ENCODE data around the gene SEC24B. TPM values are rescaled to one million over a fixed set of nuclear protein-coding genes. Genes with fewer than 3 reads are reported as not detected.
A peak's percentile ranks its signal among the peaks of the same experiment; 100 is the strongest.
"Not testable (repeated sequence)": the region's sequence is repeated elsewhere in the genome, so short reads cannot be mapped to it uniquely, and the experiment has no call there.

Gene SEC24B
- total RNA-seq, 1 donor from 2014 or later = 32.3 TPM

GRCh38 chr4:109436504-109436903 is 2.9 kb downstream of the SEC24B start:
- no peaks in the 10 kb centered on the region for H3K27me3 Mint-ChIP-seq (ENCODE audit: low read depth)
- no peaks in the 10 kb centered on the region for H3K9me3 Mint-ChIP-seq
- DNase-seq (ENCODE audit: low spot score) = no peak
- intact Hi-C loops (cut with micrococcal nuclease) = no loop called here
- peak overlapping the region; percentile 46 for H3K27ac Mint-ChIP-seq
- no peak overlapping the region for H3K4me3 Mint-ChIP-seq (ENCODE audit: low read depth)
- peaks cover 54% of the 10 kb centered on the region for H3K4me1 Mint-ChIP-seq (ENCODE audit: low read depth)
- H3K36me3 Mint-ChIP-seq (ENCODE audit: low read depth) = peaks cover 3% of the 10 kb centered on the region

DNA sequence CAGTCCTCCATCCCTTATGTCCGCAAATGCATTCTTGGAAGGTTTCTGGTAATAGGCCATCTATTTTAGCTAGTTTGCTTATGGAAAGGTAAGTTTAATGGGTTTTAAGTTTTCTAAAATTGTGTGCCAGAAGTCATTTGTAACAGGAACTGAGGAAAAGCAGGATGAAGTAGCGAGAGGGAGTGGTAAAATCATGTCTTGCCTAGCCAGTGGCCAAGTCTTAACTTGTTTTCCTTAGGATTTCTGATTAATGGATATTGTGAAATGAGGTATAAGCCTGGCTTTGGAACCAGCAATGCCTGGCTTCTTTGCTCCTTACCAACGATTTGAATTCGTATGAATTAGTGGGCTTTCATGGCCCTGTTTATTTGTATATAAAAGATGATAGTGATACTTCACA is 7.3 kb downstream of the SEC24B start:
- Mint-ChIP-seq H3K27ac (no peak overlapping the region), H3K4me3 (ENCODE audit: low read depth) (no peak overlapping the region)
- intact Hi-C loops (cut with micrococcal nuclease) = no loop called here

DNA sequence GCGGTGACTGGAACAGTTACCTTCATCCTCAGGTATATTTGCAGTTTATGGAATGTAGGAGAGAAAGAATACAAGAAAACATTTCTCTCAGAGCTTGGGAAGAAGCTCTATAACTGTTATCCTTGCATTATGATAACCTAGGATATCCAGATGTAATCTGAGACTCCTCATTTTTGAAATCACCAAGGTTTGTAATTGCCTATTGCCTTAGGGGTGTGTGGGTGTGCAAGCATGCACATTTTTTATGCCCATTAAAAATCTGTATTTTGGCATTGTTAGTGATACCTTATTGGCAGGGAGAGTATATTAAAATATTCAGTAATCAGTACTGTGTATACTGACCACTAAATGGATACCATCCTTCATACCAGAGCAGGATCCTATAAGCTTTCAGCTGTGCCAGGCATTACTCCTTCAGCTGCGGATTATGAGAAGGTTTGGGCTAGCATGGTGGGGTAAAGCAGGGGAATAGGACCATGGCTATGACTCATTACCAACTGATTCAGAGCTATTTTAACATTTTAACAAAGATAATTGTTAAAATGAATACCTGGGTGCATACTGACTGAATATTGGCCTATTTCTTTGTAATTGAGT is 8.3 kb downstream of the SEC24B start:
- intact Hi-C loops (cut with micrococcal nuclease) = no loop called here
- H3K36me3 Mint-ChIP-seq (ENCODE audit: low read depth) = peaks cover 23% of the 10 kb centered on the region
- no peak overlapping the region for H3K4me3 Mint-ChIP-seq (ENCODE audit: low read depth)
- H3K27me3 Mint-ChIP-seq (ENCODE audit: low read depth) = no peaks in the 10 kb centered on the region
- peaks cover 5% of the 10 kb centered on the region for H3K9me3 Mint-ChIP-seq
- no peak overlapping the region for H3K27ac Mint-ChIP-seq
- no peak for DNase-seq (ENCODE audit: low spot score)
- peaks cover 53% of the 10 kb centered on the region for H3K4me1 Mint-ChIP-seq (ENCODE audit: low read depth)

More for the DNA sequence above, 7.3 kb downstream of the SEC24B start:
- Mint-ChIP-seq H3K36me3 (ENCODE audit: low read depth) (peaks cover 21% of the 10 kb centered on the region), H3K4me1 (ENCODE audit: low read depth) (peaks cover 52% of the 10 kb centered on the region), H3K9me3 (peaks cover 1% of the 10 kb centered on the region), H3K27me3 (ENCODE audit: low read depth) (no peaks in the 10 kb centered on the region)
- no peak for DNase-seq (ENCODE audit: low spot score)

DNA sequence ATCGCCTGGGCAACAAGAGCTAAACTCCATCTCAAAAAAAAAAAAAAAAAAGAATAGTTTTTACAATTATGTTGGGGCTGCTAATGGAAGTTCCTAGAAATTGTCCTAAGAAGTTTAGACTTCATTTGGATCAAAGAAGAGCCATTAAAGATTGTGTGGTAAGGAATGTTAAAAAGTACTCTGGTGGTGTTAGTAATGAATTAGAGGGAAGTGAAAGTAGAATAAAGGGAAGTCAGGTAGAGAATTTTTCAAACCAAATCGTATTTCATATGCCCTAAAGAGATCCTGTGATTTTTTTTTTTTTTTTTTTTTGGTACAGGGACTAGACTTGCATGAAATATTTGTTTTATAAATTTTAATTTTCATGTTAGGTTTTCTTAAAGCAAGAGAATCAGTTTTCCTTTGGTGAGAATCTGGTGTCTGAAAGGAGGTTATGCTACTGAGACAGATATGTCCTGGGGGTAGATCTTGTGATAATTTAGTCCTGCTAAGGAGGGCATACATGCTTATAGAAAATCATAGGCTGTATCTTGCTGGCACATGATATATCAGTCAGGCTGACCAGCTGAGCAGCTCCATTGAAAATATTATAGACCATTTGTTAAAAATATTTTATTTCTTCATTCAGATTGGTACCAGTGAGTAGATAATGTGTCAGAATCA is 10.7 kb downstream of the SEC24B start:
- DNase-seq (ENCODE audit: low spot score) = no peak
- intact Hi-C loops (cut with micrococcal nuclease) = no loop called here
- Mint-ChIP-seq H3K27me3 (ENCODE audit: low read depth) (no peaks in the 10 kb centered on the region), H3K4me3 (ENCODE audit: low read depth) (no peak overlapping the region), H3K9me3 (peaks cover 5% of the 10 kb centered on the region), H3K4me1 (ENCODE audit: low read depth) (peaks cover 45% of the 10 kb centered on the region), H3K27ac (no peak overlapping the region), H3K36me3 (ENCODE audit: low read depth) (peaks cover 33% of the 10 kb centered on the region)

DNA sequence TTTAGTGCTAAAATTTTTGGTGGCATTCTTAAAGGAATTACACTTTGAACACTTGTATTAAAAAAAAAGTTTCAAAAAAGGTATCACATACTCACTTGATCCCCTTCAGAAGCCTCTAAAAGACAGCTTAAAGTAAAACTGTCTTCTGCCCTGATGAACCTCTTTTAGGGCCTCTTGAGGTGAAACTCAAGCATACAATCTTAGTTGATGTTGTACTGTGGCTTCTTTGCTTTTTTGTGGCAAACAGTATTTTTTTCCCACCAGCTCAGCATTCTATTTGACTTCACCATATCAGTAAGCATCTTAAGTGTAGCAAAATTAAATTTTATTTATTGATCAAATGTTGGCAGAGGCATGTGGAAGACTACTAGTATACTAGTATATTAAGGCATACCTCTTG is 13.7 kb downstream of the SEC24B start:
- H3K4me3 Mint-ChIP-seq (ENCODE audit: low read depth) = no peak overlapping the region
- peaks cover 5% of the 10 kb centered on the region for H3K9me3 Mint-ChIP-seq
- H3K4me1 Mint-ChIP-seq (ENCODE audit: low read depth) = peaks cover 38% of the 10 kb centered on the region
- no peaks in the 10 kb centered on the region for H3K27me3 Mint-ChIP-seq (ENCODE audit: low read depth)
- H3K36me3 Mint-ChIP-seq (ENCODE audit: low read depth) = peaks cover 50% of the 10 kb centered on the region
- H3K27ac Mint-ChIP-seq = no peak overlapping the region
- intact Hi-C loops (cut with micrococcal nuclease) = no loop called here
- DNase-seq (ENCODE audit: low spot score) = no peak

GRCh38 chr4:109451544-109452273 is 18.1 kb downstream of the SEC24B start:
- H3K27ac Mint-ChIP-seq = no peak overlapping the region
- DNase-seq (ENCODE audit: low spot score) = no peak
- H3K36me3 Mint-ChIP-seq (ENCODE audit: low read depth) = peaks cover 48% of the 10 kb centered on the region
- no peaks in the 10 kb centered on the region for H3K27me3 Mint-ChIP-seq (ENCODE audit: low read depth)
- no peak overlapping the region for H3K4me3 Mint-ChIP-seq (ENCODE audit: low read depth)
- peaks cover 12% of the 10 kb centered on the region for H3K4me1 Mint-ChIP-seq (ENCODE audit: low read depth)
- H3K9me3 Mint-ChIP-seq = no peaks in the 10 kb centered on the region
- intact Hi-C loops (cut with micrococcal nuclease) = no loop called here

GRCh38 chr4:109453110-109453509 is 19.5 kb downstream of the SEC24B start:
- H3K4me3 Mint-ChIP-seq (ENCODE audit: low read depth); H3K9me3 Mint-ChIP-seq; intact Hi-C loops (cut with micrococcal nuclease); DNase-seq (ENCODE audit: low spot score); H3K27ac Mint-ChIP-seq; H3K27me3 Mint-ChIP-seq (ENCODE audit: low read depth); H3K4me1 Mint-ChIP-seq (ENCODE audit: low read depth): not testable (repeated sequence)
- H3K36me3 Mint-ChIP-seq (ENCODE audit: low read depth) = peaks cover 49% of the 10 kb centered on the region

- intact Hi-C loops (cut with micrococcal nuclease) = no loop called here
- Mint-ChIP-seq H3K36me3 (ENCODE audit: low read depth) (peaks cover 38% of the 10 kb centered on the region), H3K9me3 (no peaks in the 10 kb centered on the region), H3K4me3 (ENCODE audit: low read depth) (no peak overlapping the region), H3K4me1 (ENCODE audit: low read depth) (peaks cover 9% of the 10 kb centered on the region), H3K27ac (no peak overlapping the region), H3K27me3 (ENCODE audit: low read depth) (no peaks in the 10 kb centered on the region)
- DNase-seq (ENCODE audit: low spot score) = no peak
These were observed 28.7 kb downstream of the SEC24B start for GRCh38 chr4:109462297-109462696.

DNA sequence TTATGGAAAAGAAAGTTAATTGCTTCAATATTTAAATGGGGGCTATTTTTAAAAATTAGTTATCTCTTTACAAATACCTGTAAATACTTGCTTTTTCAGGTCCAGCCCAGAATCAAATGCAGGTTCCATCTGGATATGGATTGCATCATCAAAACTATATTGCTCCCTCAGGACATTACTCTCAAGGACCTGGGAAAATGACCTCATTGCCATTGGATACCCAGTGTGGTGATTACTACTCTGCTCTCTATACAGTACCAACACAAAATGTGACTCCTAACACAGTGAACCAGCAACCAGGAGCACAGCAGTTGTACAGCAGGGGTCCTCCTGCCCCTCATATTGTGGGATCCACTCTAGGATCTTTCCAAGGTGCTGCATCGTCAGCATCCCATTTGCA is 29.2 kb downstream of the SEC24B start:
- no peaks in the 10 kb centered on the region for H3K27me3 Mint-ChIP-seq (ENCODE audit: low read depth)
- no peak overlapping the region for H3K27ac Mint-ChIP-seq
- H3K36me3 Mint-ChIP-seq (ENCODE audit: low read depth) = peaks cover 38% of the 10 kb centered on the region
- H3K4me1 Mint-ChIP-seq (ENCODE audit: low read depth) = peaks cover 9% of the 10 kb centered on the region
- no peak overlapping the region for H3K4me3 Mint-ChIP-seq (ENCODE audit: low read depth)
- intact Hi-C loops (cut with micrococcal nuclease) = no loop called here
- DNase-seq (ENCODE audit: low spot score) = no peak
- H3K9me3 Mint-ChIP-seq = no peaks in the 10 kb centered on the region

DNA sequence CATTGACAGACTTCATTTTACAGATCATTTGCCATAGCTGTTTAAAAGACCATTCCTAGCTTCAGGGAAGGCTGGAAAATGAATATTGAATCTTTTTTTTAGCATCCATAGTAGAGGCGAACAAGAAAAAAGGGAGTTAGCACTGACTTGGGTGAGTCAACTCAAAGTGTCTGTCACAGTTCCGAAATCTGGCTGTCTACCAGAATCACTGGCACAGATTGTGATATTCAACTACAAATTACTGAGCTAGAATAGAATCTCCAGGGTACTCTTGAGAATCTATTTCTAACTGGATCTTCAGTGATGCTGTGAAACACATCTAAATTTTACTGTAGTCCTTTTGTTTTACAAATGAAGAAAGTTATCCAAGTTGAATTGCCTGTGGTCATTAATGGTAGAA is 31.5 kb downstream of the SEC24B start:
- Mint-ChIP-seq H3K9me3 (no peaks in the 10 kb centered on the region), H3K4me1 (ENCODE audit: low read depth) (peaks cover 8% of the 10 kb centered on the region), H3K27ac (no peak overlapping the region), H3K36me3 (ENCODE audit: low read depth) (peaks cover 43% of the 10 kb centered on the region), H3K4me3 (ENCODE audit: low read depth) (no peak overlapping the region), H3K27me3 (ENCODE audit: low read depth) (no peaks in the 10 kb centered on the region)
- no peak for DNase-seq (ENCODE audit: low spot score)
- intact Hi-C loops (cut with micrococcal nuclease) = no loop called here

DNA sequence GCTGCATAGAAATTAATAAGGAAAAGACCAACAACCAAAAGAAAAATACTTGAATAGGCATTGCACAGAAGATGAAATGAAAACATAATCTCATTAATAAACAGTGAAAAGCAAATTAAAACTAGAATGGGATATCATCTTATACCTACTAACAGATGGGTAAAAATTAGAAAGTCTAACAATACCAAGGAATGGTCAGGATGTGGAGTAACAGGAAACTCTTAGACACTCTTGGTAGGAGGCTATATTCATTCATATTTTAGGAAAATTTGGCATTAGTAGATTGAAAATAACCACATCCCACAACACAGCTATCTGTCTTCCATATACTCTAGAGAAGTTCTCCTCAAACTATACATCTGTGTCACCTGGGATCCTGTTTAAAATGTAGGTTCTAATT is 36.3 kb downstream of the SEC24B start:
- no peak overlapping the region for H3K27ac Mint-ChIP-seq
- peaks cover 50% of the 10 kb centered on the region for H3K36me3 Mint-ChIP-seq (ENCODE audit: low read depth)
- intact Hi-C loops (cut with micrococcal nuclease) = loop anchor here (5.0 kb wide), 1 partner anchor 38 kb away; the partner anchor contains the start of gene SEC24B
- no peak for DNase-seq (ENCODE audit: low spot score)
- no peak overlapping the region for H3K4me3 Mint-ChIP-seq (ENCODE audit: low read depth)
- no peaks in the 10 kb centered on the region for H3K9me3 Mint-ChIP-seq
- H3K4me1 Mint-ChIP-seq (ENCODE audit: low read depth) = peaks cover 28% of the 10 kb centered on the region
- no peaks in the 10 kb centered on the region for H3K27me3 Mint-ChIP-seq (ENCODE audit: low read depth)

DNA sequence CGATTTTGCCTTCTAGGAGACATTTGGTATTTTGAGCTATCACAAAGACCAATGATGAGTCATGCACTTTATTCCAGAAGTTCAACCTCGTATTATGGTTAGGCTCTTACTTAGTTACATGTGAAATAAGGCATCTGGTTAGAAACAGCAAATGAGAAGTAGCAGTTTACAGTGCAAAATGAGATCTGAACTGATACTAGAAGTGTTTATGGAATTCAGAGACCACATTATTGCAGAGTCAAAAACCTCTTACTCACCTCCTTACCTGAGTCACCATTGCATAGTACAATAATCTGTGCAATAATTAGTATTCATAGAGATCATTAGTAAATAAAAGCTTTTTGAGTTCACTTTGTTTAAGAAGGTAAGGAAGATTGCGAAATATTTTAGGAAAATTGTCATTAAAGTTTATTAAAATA is 38.7 kb downstream of the SEC24B start:
- Mint-ChIP-seq H3K27ac (no peak overlapping the region), H3K4me3 (ENCODE audit: low read depth) (no peak overlapping the region), H3K36me3 (ENCODE audit: low read depth) (peaks cover 55% of the 10 kb centered on the region), H3K4me1 (ENCODE audit: low read depth) (peaks cover 26% of the 10 kb centered on the region), H3K27me3 (ENCODE audit: low read depth) (no peaks in the 10 kb centered on the region), H3K9me3 (no peaks in the 10 kb centered on the region)
- no peak for DNase-seq (ENCODE audit: low spot score)
- intact Hi-C loops (cut with micrococcal nuclease) = loop anchor here (5.0 kb wide), 1 partner anchor 40 kb away; the partner anchor contains the start of gene SEC24B

- intact Hi-C loops (cut with micrococcal nuclease) = loop anchor here (5.0 kb wide), 1 partner anchor 42 kb away; the partner anchor contains the start of gene SEC24B
- no peaks in the 10 kb centered on the region for H3K9me3 Mint-ChIP-seq
- H3K36me3 Mint-ChIP-seq (ENCODE audit: low read depth) = peaks cover 52% of the 10 kb centered on the region
- peak overlapping the region; percentile 72 for H3K27ac Mint-ChIP-seq
- H3K4me3 Mint-ChIP-seq (ENCODE audit: low read depth) = no peak overlapping the region
- DNase-seq (ENCODE audit: low spot score) = no peak
- H3K27me3 Mint-ChIP-seq (ENCODE audit: low read depth) = no peaks in the 10 kb centered on the region
- H3K4me1 Mint-ChIP-seq (ENCODE audit: low read depth) = peaks cover 25% of the 10 kb centered on the region
These were observed 40.2 kb downstream of the SEC24B start for GRCh38 chr4:109473824-109474223.

All from activated T-helper 2 cell treated with anti-CD3 and anti-CD28 coated beads, Interferon-gamma antibody, Interleukin-2, Interleukin-4, amounts not matched to agents 10 μg/mL and 5 μg/mL and 100 μg/mL, durations not matched to agents 14 hours and 24 hours and 36 hours (primary cell).